Measurements from ENCODE around the gene CACNA2D2.

Gene CACNA2D2

GRCh38 chr3:50341537-50341936 is 161.9 kb downstream of the CACNA2D2 start:
- no peaks in the 10 kb centered on the region for H3K36me3 ChIP-seq (ENCODE audit: low read length)
- H3K9me2 ChIP-seq (replicated peaks; ENCODE audit: insufficient read depth, low read length): no peaks in the 10 kb centered on the region
- H3F3A ChIP-seq (ENCODE audit: insufficient read depth): peaks cover 12% of the 10 kb centered on the region; the same call in 1 of the 2 replicates
- no peak overlapping the region for H3K9ac ChIP-seq (ENCODE audit: low read length)
- no peaks in the 10 kb centered on the region for H3K27me3 ChIP-seq (ENCODE audit: low read length)
- peaks cover 6% of the 10 kb centered on the region for H3K79me2 ChIP-seq (ENCODE audit: insufficient read depth, low read length)
- H2AFZ ChIP-seq (ENCODE audit: low read depth, low read length, severe bottlenecking): no peak overlapping the region
- H3K4me3 ChIP-seq (ENCODE audit: insufficient read depth, low read length, poor library complexity, severe bottlenecking): no peak overlapping the region
- H4K20me1 ChIP-seq (ENCODE audit: low read depth, low read length): no peaks in the 10 kb centered on the region
- no peaks in the 10 kb centered on the region for H3K9me3 ChIP-seq (ENCODE audit: insufficient read depth, low read length)
- no peak overlapping the region for H3K4me2 ChIP-seq (ENCODE audit: low read depth, low read length, poor library complexity, severe bottlenecking)
- no peak overlapping the region for H3K27ac ChIP-seq (ENCODE audit: low read depth, low read length)
- TF ChIP-seq CTCF (IDR thresholded peaks at IDR 0.05; ENCODE audit: insufficient read depth, low read length, poor library complexity, severe bottlenecking) (no peak), EZH2phosphoT487 (conservative IDR thresholded peaks at IDR 0.05; ENCODE audit: low read length) (no peak)

- no peaks in the 10 kb centered on the region for H3K9me2 ChIP-seq (replicated peaks; ENCODE audit: insufficient read depth, low read length)
- H3K27ac ChIP-seq (ENCODE audit: low read depth, low read length): no peak within 1 kb of the TSS
Measured at GRCh38 chr3:50340448-50341329, 162.7 kb downstream of the CACNA2D2 start, which contains the start of gene RASSF1. Gene RASSF1 (minus strand): TSS chr3:50340836. CDS start chr3:50340805, 31 bp downstream.

GRCh38 chr3:50340147-50340447 is 163.3 kb downstream of the CACNA2D2 start:
- Histone ChIP-seq H3K27ac (ENCODE audit: low read depth, low read length) (no peak overlapping the region), H3K4me3 (ENCODE audit: insufficient read depth, low read length, poor library complexity, severe bottlenecking) (no peak overlapping the region)

More at GRCh38 chr3:50340448-50341329, 162.7 kb downstream of the CACNA2D2 start, which contains the start of gene RASSF1:
- no peak within 1 kb of the TSS for H3K4me2 ChIP-seq (ENCODE audit: low read depth, low read length, poor library complexity, severe bottlenecking)
- H3K27me3 ChIP-seq (ENCODE audit: low read length): no peaks in the 10 kb centered on the region
- H3K36me3 ChIP-seq (ENCODE audit: low read length): no peaks in the 10 kb centered on the region
- TF ChIP-seq EZH2phosphoT487 (conservative IDR thresholded peaks at IDR 0.05; ENCODE audit: low read length) (no peak), CTCF (IDR thresholded peaks at IDR 0.05; ENCODE audit: insufficient read depth, low read length, poor library complexity, severe bottlenecking) (no peak)
- no peaks in the 10 kb centered on the region; the same call in 1 of the 2 replicates for H4K20me1 ChIP-seq (ENCODE audit: low read depth, low read length)
- H3K9me3 ChIP-seq (ENCODE audit: insufficient read depth, low read length): no peaks in the 10 kb centered on the region
- peaks cover 12% of the 10 kb centered on the region; the same call in 1 of the 2 replicates for H3F3A ChIP-seq (ENCODE audit: insufficient read depth)
- H3K79me2 ChIP-seq (ENCODE audit: insufficient read depth, low read length): peaks cover 15% of the 10 kb centered on the region
- H3K4me3 ChIP-seq (ENCODE audit: insufficient read depth, low read length, poor library complexity, severe bottlenecking): no peak within 1 kb of the TSS
- H2AFZ ChIP-seq (ENCODE audit: low read depth, low read length, severe bottlenecking): no peak within 1 kb of the TSS
- no peak within 1 kb of the TSS for H3K9ac ChIP-seq (ENCODE audit: low read length)

More at GRCh38 chr3:50340147-50340447, 163.3 kb downstream of the CACNA2D2 start:
- Histone ChIP-seq H3K27me3 (ENCODE audit: low read length) (no peaks in the 10 kb centered on the region), H3K4me2 (ENCODE audit: low read depth, low read length, poor library complexity, severe bottlenecking) (no peak overlapping the region), H2AFZ (ENCODE audit: low read depth, low read length, severe bottlenecking) (no peak overlapping the region), H3K36me3 (ENCODE audit: low read length) (no peaks in the 10 kb centered on the region), H4K20me1 (ENCODE audit: low read depth, low read length) (no peaks in the 10 kb centered on the region; the same call in 1 of the 2 replicates), H3K9me2 (replicated peaks; ENCODE audit: insufficient read depth, low read length) (no peaks in the 10 kb centered on the region), H3K79me2 (ENCODE audit: insufficient read depth, low read length) (peaks cover 21% of the 10 kb centered on the region), H3K9me3 (ENCODE audit: insufficient read depth, low read length) (no peaks in the 10 kb centered on the region), H3F3A (ENCODE audit: insufficient read depth) (peaks cover 12% of the 10 kb centered on the region; the same call in 1 of the 2 replicates), H3K9ac (ENCODE audit: low read length) (no peak overlapping the region)
- no peak for TF ChIP-seq EZH2phosphoT487 (conservative IDR thresholded peaks at IDR 0.05; ENCODE audit: low read length)
- TF ChIP-seq CTCF (IDR thresholded peaks at IDR 0.05; ENCODE audit: insufficient read depth, low read length, poor library complexity, severe bottlenecking): no peak

Data from SU-DHL-6 (cell line).